CD4-positive, alpha-beta T cell treated with Interleukin-17A for 1 hour (primary cell): ENCODE data around the gene OR13G1.
"Not testable (repeated sequence)": the region's sequence is repeated elsewhere in the genome, so short reads cannot be mapped to it uniquely, and the experiment has no call there.

ENCODE experiments used
- DNase-seq: peaks from one replicate; pipeline ENCODE4 v3.0.0-alpha.2; 2020

Gene OR13G1

DNA sequence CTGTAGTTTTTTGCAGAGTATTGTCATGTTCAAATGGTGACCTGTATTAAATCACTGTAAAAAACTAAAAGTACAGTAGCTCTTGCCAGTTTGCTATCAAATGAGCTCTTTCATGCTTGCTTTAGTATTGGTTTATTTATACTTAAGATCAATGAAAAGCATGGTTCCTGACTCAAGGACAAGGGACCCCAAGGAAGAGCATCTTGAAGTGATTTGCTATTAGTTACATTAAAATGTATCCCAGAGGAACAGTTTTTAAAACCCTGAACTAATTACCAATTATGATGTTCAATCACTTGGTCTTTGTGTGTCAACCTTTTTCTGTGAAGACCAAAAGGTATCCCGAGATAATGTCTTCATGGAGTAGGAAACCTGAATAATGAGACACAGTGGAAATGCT lies at the start of gene OR13G1:
Gene OR13G1, minus strand, starts transcription at position 101 of the 400 bp plus-strand sequence. CDS start 6,698 bp downstream, outside the sequence.
- DNase-seq = no peak

- no peak for DNase-seq
These were observed 41.7 kb upstream of the OR13G1 start for GRCh38 chr1:247721222-247721621.

DNA sequence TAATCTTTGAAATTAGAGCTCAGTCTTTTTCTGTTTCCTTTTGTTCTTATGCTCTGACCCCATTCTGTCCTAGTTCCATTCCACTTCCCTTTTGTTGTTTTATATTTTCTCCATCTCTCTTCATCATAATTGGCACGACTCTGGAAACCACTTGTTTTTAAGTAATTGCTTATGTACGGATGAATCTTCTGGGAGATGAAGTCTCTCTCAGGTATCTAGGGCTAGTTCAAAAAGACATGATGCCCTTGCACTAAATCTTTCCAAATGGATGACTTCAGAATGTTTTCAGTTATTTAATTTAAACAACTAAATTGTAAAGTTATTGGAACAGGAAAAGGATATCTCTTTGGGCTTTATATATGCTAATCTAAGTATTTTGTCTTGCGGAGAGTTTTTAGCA lies 37.0 kb upstream of the OR13G1 start, which contains the start of gene OR6F1:
Gene OR6F1, minus strand, starts transcription at position 101 of the 400 bp plus-strand sequence. CDS start 3,891 bp downstream, outside the sequence.
- DNase-seq = no peak

GRCh38 chr1:247713753-247714152 lies 34.2 kb upstream of the OR13G1 start:
- DNase-seq = no peak

DNA sequence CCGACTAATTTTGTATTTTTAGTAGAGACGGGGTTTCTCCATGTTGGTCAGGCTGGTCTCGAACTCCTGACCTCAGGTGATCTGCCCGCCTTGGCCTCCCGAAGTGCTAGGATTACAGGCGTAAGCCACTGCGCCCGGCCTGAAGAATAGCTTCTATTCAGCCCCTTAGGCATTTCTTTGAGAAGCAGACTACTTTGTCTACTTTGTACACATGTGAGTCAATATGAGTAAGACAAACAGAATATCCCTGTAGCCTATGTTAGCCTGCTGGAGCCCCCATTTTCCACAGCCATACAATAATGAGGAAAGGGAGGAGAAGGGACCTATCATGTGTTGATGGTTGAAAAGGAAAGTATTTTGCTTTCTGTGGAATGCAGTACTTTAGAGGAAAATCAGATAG lies 31.1 kb upstream of the OR13G1 start:
- not testable (repeated sequence) for DNase-seq

GRCh38 chr1:247701338-247701737 lies 21.8 kb upstream of the OR13G1 start:
- no peak for DNase-seq

DNA sequence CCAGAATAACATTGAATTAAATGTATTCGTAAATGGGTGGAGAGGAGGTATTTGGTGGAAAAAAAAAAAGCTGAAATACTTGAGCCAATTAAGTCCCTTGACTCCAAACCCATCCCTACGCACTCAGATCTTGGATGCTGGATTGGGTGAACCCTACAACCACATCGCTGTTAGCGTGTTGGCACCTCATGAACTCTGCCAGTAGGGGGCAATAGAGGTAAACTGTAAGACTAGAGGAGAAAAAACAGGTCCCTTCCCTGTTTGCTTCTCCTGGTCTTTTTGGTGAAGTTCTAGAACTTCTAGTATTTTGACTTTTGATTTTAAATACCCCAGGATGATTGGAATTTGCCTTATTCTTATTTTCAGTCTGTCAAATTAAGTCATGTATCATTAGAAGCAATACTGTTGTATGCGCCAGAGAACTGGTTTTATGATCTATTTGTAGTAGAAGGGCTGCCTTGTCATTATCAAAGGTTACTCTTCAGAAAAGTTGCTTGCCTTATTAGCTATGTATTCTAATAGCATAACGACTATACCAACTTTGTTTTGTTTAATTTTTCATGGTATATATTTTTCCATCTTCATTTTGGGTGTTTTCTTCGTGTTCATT lies 1.9 kb upstream of the OR13G1 start:
- DNase-seq = peak; percentile 39

DNA sequence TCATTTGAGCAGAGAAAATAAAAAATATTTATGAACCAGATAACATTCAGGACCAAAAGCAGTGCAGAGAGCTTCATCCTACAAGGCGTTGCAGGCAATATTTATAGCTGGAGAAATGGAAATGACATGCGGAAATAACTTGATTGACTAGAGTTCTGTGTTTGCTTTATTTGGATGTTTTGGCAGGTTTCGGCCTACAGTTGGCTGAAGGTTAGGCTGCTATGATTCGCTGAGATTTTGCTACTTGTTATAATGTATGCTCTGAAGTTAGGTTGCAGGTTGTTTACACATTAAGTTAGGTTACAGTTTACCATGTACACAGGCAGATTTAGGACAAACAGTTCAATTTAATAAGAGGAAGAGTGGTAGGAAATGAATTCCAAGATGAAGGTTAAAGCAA lies 632 bp upstream of the OR13G1 start:
- DNase-seq = no peak

GRCh38 chr1:247669225-247669624 lies 10.3 kb downstream of the OR13G1 start:
- DNase-seq = no peak

GRCh38 chr1:247656221-247656875 lies 23.2 kb downstream of the OR13G1 start:
- no peak for DNase-seq

DNA sequence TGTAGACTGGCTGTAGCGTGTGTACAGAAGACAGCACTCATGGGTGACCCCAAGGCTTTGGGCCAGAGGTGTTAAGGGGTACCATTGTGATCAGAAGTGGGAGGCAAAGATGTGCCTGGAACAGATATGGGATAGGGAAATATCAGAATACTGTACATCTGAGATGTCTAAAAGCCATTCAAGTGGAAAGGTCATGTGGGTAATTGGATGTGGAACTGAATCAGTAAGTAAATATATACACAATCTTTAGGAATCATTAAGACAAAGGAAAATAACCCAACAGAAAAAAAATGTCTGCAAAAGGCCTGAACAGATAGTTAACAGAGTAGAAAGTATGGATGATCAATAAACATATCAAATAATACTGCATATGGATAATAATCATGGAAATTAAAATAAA lies 26.5 kb downstream of the OR13G1 start:
- DNase-seq = no peak

DNA sequence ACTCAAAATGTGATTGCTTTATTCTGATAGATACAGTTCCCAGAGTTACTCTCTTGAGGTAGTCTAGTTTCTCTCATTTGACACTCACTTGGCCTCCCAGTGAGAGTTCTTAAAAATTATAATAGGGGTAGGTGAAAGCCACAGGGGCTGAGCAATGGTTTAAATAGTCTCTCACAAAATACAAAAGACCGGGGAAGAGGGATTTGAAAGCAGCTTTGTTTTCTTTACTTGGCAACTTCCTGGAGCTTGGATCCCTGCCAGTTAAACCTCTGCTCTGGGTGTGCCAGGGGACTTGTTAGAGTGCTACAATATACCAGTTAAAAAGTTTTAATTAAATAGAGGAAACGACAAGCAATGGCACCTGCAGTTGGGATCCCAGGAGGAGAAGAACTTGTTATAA lies 31.7 kb downstream of the OR13G1 start:
- no peak for DNase-seq

GRCh38 chr1:247646867-247647266 lies 32.7 kb downstream of the OR13G1 start:
- DNase-seq = no peak

GRCh38 chr1:247642742-247643141 lies 36.8 kb downstream of the OR13G1 start:
- no peak for DNase-seq

DNA sequence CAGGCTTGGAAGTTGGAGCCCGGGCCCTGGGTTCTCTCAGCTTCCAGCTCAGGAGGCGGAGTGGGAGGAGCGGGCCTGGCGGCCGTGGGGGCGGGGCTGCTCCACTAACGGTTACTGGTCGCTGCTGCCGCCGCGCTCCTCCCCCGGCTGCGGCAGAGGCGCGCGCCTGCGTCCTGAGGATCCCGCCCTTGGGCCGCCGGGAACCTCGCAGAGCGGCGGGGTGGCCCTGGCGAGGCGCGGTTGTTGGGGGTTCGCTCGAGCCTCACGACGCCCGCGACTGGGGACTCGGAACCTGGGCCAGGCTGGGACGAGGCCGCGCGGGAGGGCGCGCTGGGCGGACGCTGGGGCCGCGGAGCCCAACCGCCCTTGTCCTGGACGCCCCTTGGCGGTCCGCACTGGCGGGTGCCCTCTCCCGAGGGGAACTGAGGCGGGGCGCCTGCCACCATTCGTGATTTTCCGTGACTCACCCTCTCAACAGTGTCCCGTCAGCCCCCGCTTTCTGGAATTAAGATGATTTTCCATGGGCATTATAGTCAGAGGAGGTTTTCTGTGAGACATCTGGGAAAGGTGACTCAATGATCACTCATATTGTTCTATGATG lies 40.1 kb downstream of the OR13G1 start:
- DNase-seq = peak; percentile 24

- no peak for DNase-seq
These were observed 40.8 kb downstream of the OR13G1 start for GRCh38 chr1:247638781-247639180.

GRCh38 chr1:247638011-247638410 lies 41.5 kb downstream of the OR13G1 start:
- no peak for DNase-seq

- no peak for DNase-seq
These were observed 51.6 kb downstream of the OR13G1 start for GRCh38 chr1:247627951-247628350.
